Testis (tissue), 2 donors: ENCODE results near the gene EXOC4.

Experiments
- CTCF ChIP-seq, 3 experiments: fragments of 450-650 bp in 2 of 3; fragments of 200-600 bp in 1 of 3; sonication (generic) in 1 of 3; IDR thresholded peaks; one replicate each; pipeline ENCODE4 v1.5.1; 2016 to 2019; ENCODE audit warnings: antibody characterized with exemption in 3 of 3, mild to moderate bottlenecking in 2 of 3, moderate library complexity in 1 of 3
- POLR2A ChIP-seq: fragments of 450-650 bp; IDR thresholded peaks from one replicate; pipeline ENCODE4 v1.6.1; 2017; ENCODE audit warnings: antibody characterized with exemption, mild to moderate bottlenecking, moderate library complexity

- no peak for TF ChIP-seq CTCF (IDR thresholded peaks at IDR 0.05)
- TF ChIP-seq POLR2A = no peak
Measured at GRCh38 chr7:133253519-133253875, 619 bp downstream of the EXOC4 start.
